Kidney tubule cell (primary cell): Measurements from ENCODE around the gene ZNF839.
A peak's percentile ranks its signal among the peaks of the same experiment; 100 is the strongest.
"Not testable (repeated sequence)": the region's sequence is repeated elsewhere in the genome, so short reads cannot be mapped to it uniquely, and the experiment has no call there.

Experiments
- DNase-seq: peaks from one replicate; pipeline ENCODE4 v3.0.0-alpha.2; 2018; ENCODE audit warnings: low spot score

The ZNF839 gene

DNA sequence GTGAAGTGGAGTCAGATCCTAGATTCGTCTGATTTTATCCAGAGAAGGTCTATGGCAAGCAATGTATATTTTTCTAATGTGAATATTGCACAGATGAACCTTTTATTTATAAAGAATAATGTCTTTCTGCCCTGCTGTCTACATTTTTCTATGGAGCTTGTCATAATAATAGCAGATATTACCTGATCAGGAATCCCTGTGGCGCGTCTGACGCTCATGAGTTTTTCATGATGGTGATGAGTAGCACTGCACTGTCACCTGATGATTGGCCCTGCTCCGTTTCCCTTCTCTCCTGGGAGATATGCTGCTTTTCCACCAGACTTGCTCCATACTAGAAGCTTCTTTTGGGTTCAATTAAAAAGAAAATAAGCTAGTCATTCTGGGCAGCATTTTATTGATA lies 22.7 kb downstream of the ZNF839 start:
- no peak for DNase-seq

- no peak for DNase-seq
Measured at GRCh38 chr14:102344084-102344483, 24.5 kb downstream of the ZNF839 start.

DNA sequence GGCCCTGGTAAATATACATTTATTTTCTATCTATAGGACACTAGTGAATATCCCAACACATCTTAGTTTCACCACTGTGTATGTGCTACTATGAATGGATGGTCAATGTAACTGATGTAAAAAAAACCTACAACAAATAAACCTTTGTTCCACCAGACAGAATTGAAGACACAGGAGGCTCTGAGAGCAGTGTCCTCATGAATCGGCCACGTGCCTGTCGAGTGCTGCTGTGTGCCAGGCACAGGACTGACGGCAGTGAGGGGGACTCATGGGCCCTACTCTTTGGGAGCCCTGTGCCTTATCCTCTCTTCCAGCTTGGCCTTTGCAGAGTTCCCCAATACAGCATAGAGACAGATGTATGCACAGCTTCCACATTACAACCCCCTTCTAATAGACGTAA lies 24.9 kb downstream of the ZNF839 start:
- no peak for DNase-seq

- no peak for DNase-seq
Measured at GRCh38 chr14:102345232-102345631, 25.7 kb downstream of the ZNF839 start.

DNA sequence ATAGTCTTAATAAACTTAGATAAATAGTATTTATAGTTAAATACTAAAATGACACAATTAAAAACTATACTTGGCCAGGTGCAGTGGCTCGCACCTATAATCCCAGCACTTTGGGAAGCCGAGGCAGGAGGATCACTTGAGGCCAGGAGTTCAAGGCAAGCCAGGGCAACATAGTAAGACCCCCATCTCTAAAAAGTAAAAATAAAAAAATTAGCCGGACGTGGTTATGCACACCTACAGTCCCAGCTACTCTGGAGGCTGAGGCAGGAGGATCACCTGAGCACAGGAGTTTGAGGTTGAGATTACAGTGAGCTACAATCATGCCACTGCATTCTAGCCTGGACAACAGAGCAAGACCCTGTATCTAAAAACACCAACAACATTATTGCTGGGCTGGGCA lies 27.1 kb downstream of the ZNF839 start:
- no peak for DNase-seq

DNA sequence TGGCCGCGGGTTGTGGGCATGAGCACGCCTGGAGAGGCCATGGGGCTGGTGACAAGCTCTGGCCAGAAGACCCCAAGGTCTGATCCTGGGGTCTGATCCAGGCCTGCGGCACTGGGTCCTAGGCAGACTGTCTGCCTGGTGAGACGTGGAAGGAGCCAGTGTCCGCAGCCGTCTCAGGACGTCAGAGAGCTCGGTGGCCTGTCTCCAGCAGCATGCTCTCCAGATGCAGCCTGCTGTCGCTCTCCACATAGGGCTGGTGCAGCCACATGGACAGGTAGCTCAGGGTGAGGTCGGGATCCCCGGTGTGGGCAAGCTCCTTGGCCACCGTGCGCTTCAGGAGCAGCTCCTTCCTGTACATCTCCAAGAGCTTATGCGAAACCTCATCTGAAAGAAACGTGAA lies 28.8 kb downstream of the ZNF839 start:
- DNase-seq, result no peak

DNA sequence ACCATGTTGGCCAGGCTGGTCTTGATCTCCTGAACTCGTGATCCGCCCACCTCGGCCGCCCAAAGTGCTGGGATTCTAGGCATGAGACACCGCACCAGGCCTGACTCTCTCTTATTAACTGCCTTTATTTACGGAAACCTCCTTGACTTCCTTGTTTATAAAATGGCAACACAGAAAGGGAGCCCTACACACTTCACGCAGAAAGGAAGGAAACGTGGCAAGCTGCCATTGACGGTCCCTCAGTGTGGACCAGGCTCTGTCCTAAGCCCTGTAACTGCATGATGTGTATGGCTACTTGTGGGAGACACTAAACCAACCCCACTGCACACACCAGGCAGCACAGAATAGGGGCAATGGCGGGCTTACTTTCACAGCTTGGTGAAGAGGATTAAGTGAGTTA lies 31.5 kb downstream of the ZNF839 start:
- DNase-seq, result no peak

- DNase-seq, result not testable (repeated sequence)
Measured at GRCh38 chr14:102351593-102351992, 32.0 kb downstream of the ZNF839 start.

DNA sequence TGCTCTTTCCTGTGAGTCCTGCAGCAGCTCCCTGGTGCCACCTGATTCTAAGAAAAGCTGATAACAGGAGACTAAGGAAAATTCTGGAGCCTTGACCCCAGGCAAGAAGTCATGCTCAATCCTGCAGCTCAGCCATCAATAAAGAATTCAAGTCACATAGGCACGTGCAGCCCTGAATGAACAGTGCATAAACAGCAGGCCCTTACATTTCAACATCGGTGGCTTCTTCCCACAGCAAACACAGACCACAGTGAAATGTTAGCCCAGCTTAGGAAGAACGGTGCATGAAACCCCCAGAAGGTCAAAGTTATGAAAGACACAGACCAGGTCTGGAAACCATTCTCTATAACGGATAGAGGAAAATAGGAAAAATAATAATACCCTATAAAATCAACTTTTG lies 32.7 kb downstream of the ZNF839 start:
- DNase-seq, result no peak

DNA sequence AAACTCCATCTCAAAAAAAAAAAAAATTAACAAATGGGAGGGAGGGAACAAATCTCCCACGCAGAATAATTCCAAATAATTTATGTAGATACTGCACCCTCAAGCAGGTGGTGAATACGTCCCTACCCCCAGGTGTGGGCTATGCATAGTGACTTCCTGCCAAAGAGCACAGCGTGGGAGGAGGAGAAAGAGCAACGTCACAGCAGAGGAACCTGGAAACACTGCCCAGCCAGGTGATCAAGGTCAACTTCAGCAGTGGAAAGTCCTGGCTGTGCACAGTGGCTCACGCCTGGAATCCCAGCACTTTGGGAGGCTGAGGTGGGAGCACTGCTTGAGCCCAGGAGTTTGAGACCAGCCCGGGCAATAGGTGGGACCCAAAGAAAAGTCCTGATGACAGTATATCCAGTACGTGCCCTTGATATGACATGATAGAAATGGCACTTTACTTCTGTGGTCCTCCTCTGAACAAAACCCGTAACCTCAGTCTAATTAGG lies 33.6 kb downstream of the ZNF839 start:
- no peak for DNase-seq

DNA sequence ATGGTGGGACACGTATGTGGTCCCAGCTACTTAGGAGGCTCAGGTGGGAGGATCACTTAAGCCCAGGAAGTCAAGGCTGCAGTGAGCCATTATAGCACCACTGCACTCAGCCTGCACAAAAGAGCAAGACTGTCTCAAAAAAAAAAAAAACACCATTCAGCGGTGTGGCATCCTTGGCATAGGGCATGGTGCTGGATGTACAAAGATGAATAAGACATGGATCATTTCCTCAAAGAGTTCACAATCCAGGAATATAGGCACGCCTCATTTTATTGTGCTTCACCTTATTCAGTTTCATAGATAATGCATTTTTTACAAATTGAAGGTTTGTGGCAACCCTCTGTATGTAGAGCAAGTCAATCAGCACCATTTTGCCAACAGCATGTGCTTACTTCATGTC lies 36.7 kb downstream of the ZNF839 start:
- DNase-seq, result no peak

DNA sequence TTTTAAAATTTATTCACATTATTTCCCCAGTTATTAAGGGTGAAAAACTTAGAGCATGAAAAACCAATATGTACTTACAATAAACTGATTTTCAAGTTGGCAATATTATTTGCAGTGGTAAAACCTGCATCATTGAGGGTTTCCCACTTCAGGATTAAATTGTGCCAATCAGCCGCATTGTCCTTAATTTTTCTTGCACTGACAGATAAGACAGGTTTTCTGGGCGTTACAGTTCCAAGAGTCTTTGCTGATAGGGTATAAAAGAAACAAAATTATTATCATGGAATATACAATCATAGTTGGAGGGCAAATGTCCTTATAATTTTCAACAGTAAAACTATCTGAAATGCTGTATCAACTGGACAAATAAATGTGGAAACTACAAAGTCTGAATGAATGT lies 39.8 kb downstream of the ZNF839 start:
- DNase-seq, result no peak

GRCh38 chr14:102360388-102360787 lies 40.8 kb downstream of the ZNF839 start:
- DNase-seq, result no peak

DNA sequence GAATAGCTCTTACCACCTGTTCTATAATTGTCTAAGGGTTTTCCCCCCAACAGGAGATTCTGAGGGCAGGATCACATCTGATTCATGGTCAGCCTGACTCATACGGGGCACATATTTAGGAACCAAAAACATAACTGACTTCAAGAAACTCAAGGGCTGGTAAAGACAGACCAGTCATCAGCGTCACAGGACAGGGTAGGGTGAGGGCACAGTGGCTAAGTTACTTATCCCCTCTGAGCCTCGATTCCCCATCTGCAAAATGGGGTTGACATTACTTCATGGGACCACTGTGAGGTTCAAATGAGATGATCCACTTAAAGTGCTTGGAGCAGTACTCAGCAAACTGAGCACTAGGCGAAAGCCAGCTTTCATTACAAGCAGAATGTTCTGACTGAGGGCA lies 42.5 kb downstream of the ZNF839 start:
- DNase-seq, result peak; percentile 68

- DNase-seq, result peak; percentile 95
Measured at GRCh38 chr14:102362545-102363181, 43.1 kb downstream of the ZNF839 start, which contains the start of the genes CINP and TECPR2. Gene CINP, minus strand, starts transcription at chr14:102362890. Its CDS starts 39 bp downstream, at chr14:102362851. Gene TECPR2, plus strand, starts transcription at chr14:102362941. Its CDS starts 13,781 bp downstream, at chr14:102376722.

- peak; percentile 60 for DNase-seq
Measured at GRCh38 chr14:102363182-102363943, 43.8 kb downstream of the ZNF839 start.

DNA sequence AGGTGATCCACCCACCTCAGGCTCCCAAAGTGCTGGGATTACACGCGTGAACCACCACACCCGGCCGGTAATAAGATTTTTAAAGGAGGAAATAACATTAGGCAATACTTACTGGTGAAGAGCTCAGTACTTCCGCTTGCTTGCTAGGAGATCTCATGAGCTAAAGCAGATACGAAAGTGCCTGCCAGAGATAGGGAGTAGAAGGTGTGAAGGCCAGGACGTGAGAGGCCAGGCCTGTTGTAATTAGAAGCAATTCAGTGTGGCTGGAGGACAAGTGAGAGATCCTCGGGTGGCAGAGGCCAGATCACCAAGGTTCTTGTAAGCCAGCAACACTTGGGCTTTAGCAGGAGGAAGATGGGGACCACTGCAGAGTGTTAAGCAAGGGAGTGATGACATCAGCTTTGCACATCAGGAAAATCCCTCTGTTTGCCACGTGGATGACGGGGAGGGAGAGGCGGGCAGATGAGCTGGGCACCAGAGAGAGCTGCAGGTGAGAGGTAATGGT lies 50.8 kb downstream of the ZNF839 start:
- peak; percentile 31 for DNase-seq

GRCh38 chr14:102371361-102371760 lies 51.8 kb downstream of the ZNF839 start:
- DNase-seq, result no peak

DNA sequence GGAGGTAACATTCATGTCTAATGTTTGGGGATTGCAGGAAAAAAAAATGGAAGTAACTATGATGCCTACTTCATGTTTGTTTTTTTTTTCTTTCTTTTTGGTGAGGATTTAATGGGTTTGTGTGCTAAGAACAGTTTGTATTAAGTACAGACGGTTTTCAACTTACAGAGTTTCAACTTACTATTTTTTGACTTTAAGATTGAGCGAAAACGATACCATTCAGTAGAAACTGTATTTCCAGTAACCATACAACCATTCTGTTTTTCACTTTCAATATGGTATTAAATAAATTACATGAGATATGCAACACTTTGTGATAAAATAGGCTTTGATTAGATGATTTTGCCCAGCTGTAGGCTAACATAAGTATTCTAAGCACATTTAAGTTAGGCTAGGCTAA lies 53.6 kb downstream of the ZNF839 start:
- DNase-seq, result no peak

- peak; percentile 53 for DNase-seq
Measured at GRCh38 chr14:102374264-102374663, 54.7 kb downstream of the ZNF839 start.

- no peak for DNase-seq
Measured at GRCh38 chr14:102375119-102375518, 55.6 kb downstream of the ZNF839 start.

DNA sequence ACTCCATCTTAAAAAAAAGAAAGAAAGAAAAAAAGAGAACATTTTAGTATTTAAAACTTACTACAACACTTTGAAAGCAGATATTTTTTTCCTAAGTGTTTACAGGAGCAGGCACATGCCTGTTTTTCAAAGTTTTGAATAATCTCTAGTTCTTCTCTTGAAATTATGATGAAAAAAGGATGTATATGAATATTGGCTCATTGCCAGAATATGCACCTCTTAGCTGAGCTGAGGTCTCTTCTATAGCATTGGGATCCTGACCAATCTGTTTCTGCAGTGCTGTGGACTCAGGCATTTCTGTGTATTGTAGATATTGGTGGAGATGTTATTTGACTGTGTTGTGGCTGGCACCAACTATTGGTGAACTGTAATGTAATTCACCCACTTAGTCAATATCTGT lies 58.1 kb downstream of the ZNF839 start:
- no peak for DNase-seq

- no peak for DNase-seq
Measured at GRCh38 chr14:102378830-102379229, 59.3 kb downstream of the ZNF839 start.
